Measurements from ENCODE around the gene ADRA2C. TPM values are rescaled to one million over a fixed set of nuclear protein-coding genes. Genes with fewer than 3 reads are reported as not detected.

Gene ADRA2C
- total RNA-seq, 5 donors from 2014 or later (not counting 1 experiment from before 2014, with no cell fraction given), result 0.16 to 0.18 TPM; not detected in 3

GRCh38 chr4:3797831-3798790 is 31.9 kb downstream of the ADRA2C start:
- Mint-ChIP-seq H3K4me1 (no peaks in the 10 kb centered on the region), H3K36me3 (no peaks in the 10 kb centered on the region), H3K27ac (no peak overlapping the region), H3K4me3 (no peak overlapping the region), H3K27me3 (peaks cover 0 to 15% of the 10 kb centered on the region in 2 donors), H3K9me3 (peaks cover 15 to 30% (median 15%) of the 10 kb centered on the region in 3 donors)
- H3K4me3 ChIP-seq (ENCODE audit: control insufficient read depth in 1 of 2, extremely low read depth in 1 of 2, low read length in 1 of 2), result no peak overlapping the region
- no peaks in the 10 kb centered on the region for H3K4me1 ChIP-seq (ENCODE audit: control insufficient read depth in 1 of 2, extremely low read depth in 1 of 2, insufficient read depth in 2 of 2, low read length in 2 of 2)
- ChIA-PET POLR2A (no interaction called here), CTCF (no interaction called here)
- DNase-seq (no peak), ATAC-seq (replicated peaks in 1 of 4) (no peak)
- no peaks in the 10 kb centered on the region for H3K9me3 ChIP-seq
- WGBS (ENCODE audit: insufficient coverage), result 85% methylated on average over 26 of the region's 28 CpGs
- H3K36me3 ChIP-seq (ENCODE audit: control insufficient read depth in 2 of 2, extremely low read depth in 1 of 2, insufficient read depth in 1 of 2, low read length in 1 of 2), result no peaks in the 10 kb centered on the region
- H3K27me3 ChIP-seq (replicated peaks in 1 of 2; ENCODE audit: control insufficient read depth in 2 of 2, extremely low read depth in 1 of 2, insufficient read depth in 2 of 2, low read length in 1 of 2), result peaks cover 0 to 30% of the 10 kb centered on the region in 2 experiments
- H3K27ac ChIP-seq (ENCODE audit: low read length), result no peak overlapping the region

DNA sequence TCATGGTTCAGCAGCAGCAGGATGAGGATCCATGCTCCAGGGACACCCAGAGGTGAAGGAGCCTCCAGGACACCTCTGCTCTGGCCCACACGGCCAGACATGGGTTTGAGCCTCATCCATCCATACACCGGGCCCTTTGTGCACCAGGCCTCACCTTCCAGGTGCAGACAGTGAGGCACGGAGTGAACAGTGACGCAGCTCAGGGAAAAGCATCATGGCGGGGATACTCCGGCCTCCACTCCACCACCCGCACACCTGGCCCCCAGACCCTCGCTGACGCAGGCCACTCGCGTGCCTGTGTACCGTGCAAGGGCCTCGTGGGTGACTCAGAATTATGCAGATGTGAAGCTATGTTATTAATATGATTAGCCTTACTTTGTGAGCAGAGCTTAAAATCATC is 33.3 kb downstream of the ADRA2C start:
- Histone ChIP-seq H3K27ac (ENCODE audit: low read length) (no peak overlapping the region), H3K9me3 (no peaks in the 10 kb centered on the region), H3K4me3 (ENCODE audit: control insufficient read depth in 1 of 2, extremely low read depth in 1 of 2, low read length in 1 of 2) (no peak overlapping the region), H3K36me3 (ENCODE audit: control insufficient read depth in 2 of 2, extremely low read depth in 1 of 2, insufficient read depth in 1 of 2, low read length in 1 of 2) (no peaks in the 10 kb centered on the region), H3K4me1 (ENCODE audit: control insufficient read depth in 1 of 2, extremely low read depth in 1 of 2, insufficient read depth in 2 of 2, low read length in 2 of 2) (no peaks in the 10 kb centered on the region), H3K27me3 (replicated peaks in 1 of 2; ENCODE audit: control insufficient read depth in 2 of 2, extremely low read depth in 1 of 2, insufficient read depth in 2 of 2, low read length in 1 of 2) (peaks cover 0 to 31% of the 10 kb centered on the region in 2 experiments)
- ATAC-seq (replicated peaks in 1 of 4) (no peak), DNase-seq (no peak)
- CTCF ChIA-PET, result no interaction called here
- Mint-ChIP-seq H3K27me3 (peaks cover 3 to 14% of the 10 kb centered on the region in 2 donors), H3K36me3 (no peaks in the 10 kb centered on the region), H3K4me1 (no peaks in the 10 kb centered on the region), H3K27ac (no peak overlapping the region), H3K4me3 (no peak overlapping the region), H3K9me3 (peaks cover 10 to 24% (median 11%) of the 10 kb centered on the region in 3 donors)
- WGBS (ENCODE audit: insufficient coverage), result 75% methylated on average over 6 of the region's 13 CpGs
- POLR2A ChIA-PET, result no interaction called here

DNA sequence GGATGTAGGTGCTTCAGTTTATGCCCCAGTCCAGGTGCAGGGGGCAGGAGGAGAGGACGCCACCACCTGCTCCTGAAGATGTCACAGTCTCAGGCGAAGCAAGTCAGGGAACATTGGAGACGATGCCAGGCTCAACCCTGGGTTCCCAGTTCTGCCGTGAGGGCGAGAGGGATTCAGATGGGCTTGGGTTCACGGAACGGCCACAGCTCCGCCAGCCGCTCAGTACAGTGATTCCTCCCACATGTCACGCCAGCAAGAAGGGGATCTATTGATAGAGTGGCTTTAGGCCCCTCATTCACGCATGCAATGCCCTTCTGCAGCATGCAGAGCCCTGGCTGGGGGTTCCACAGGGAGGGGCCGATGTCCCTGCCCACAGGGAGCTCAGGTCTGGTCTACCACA is 34.2 kb downstream of the ADRA2C start:
- DNase-seq, result no peak
- peaks cover 2 to 16% (median 4%) of the 10 kb centered on the region in 3 donors for H3K9me3 Mint-ChIP-seq
- WGBS (ENCODE audit: insufficient coverage), result 69% methylated on average over 11 of the region's 12 CpGs
- CTCF ChIA-PET, result no interaction called here
- H3K9me3 ChIP-seq, result no peaks in the 10 kb centered on the region
- H3K36me3 Mint-ChIP-seq, result no peaks in the 10 kb centered on the region
- peaks cover 3 to 14% of the 10 kb centered on the region in 2 donors for H3K27me3 Mint-ChIP-seq
- no peaks in the 10 kb centered on the region for H3K4me1 ChIP-seq (ENCODE audit: control insufficient read depth in 1 of 2, extremely low read depth in 1 of 2, insufficient read depth in 2 of 2, low read length in 2 of 2)
- POLR2A ChIA-PET, result no interaction called here
- no peak for ATAC-seq (replicated peaks in 1 of 4)
- no peaks in the 10 kb centered on the region for H3K36me3 ChIP-seq (ENCODE audit: control insufficient read depth in 2 of 2, extremely low read depth in 1 of 2, insufficient read depth in 1 of 2, low read length in 1 of 2)
- H3K27ac ChIP-seq (ENCODE audit: low read length), result no peak overlapping the region
- H3K4me3 Mint-ChIP-seq, result no peak overlapping the region
- H3K27me3 ChIP-seq (replicated peaks in 1 of 2; ENCODE audit: control insufficient read depth in 2 of 2, extremely low read depth in 1 of 2, insufficient read depth in 2 of 2, low read length in 1 of 2), result peaks cover 0 to 31% of the 10 kb centered on the region in 2 experiments
- H3K27ac Mint-ChIP-seq, result no peak overlapping the region
- H3K4me1 Mint-ChIP-seq, result no peaks in the 10 kb centered on the region
- no peak overlapping the region for H3K4me3 ChIP-seq (ENCODE audit: control insufficient read depth in 1 of 2, extremely low read depth in 1 of 2, low read length in 1 of 2)

- Mint-ChIP-seq H3K27ac (no peak overlapping the region), H3K36me3 (no peaks in the 10 kb centered on the region), H3K4me3 (no peak overlapping the region), H3K27me3 (peaks cover 6 to 14% of the 10 kb centered on the region in 2 donors), H3K4me1 (no peaks in the 10 kb centered on the region), H3K9me3 (peaks cover 0 to 7% (median 0%) of the 10 kb centered on the region in 3 donors)
- Histone ChIP-seq H3K4me1 (ENCODE audit: control insufficient read depth in 1 of 2, extremely low read depth in 1 of 2, insufficient read depth in 2 of 2, low read length in 2 of 2) (no peaks in the 10 kb centered on the region), H3K27ac (ENCODE audit: low read length) (no peak overlapping the region), H3K27me3 (replicated peaks in 1 of 2; ENCODE audit: control insufficient read depth in 2 of 2, extremely low read depth in 1 of 2, insufficient read depth in 2 of 2, low read length in 1 of 2) (peaks cover 0 to 35% of the 10 kb centered on the region in 2 experiments), H3K4me3 (ENCODE audit: control insufficient read depth in 1 of 2, extremely low read depth in 1 of 2, low read length in 1 of 2) (no peak overlapping the region), H3K36me3 (ENCODE audit: control insufficient read depth in 2 of 2, extremely low read depth in 1 of 2, insufficient read depth in 1 of 2, low read length in 1 of 2) (no peaks in the 10 kb centered on the region), H3K9me3 (no peaks in the 10 kb centered on the region)
- ATAC-seq (replicated peaks in 1 of 4), result no peak
- WGBS (ENCODE audit: insufficient coverage), result 82% methylated on average over 6 of the region's 8 CpGs
- DNase-seq, result no peak
- ChIA-PET POLR2A (no interaction called here), CTCF (no interaction called here)
Measured at GRCh38 chr4:3801521-3801920, 35.3 kb downstream of the ADRA2C start.

DNA sequence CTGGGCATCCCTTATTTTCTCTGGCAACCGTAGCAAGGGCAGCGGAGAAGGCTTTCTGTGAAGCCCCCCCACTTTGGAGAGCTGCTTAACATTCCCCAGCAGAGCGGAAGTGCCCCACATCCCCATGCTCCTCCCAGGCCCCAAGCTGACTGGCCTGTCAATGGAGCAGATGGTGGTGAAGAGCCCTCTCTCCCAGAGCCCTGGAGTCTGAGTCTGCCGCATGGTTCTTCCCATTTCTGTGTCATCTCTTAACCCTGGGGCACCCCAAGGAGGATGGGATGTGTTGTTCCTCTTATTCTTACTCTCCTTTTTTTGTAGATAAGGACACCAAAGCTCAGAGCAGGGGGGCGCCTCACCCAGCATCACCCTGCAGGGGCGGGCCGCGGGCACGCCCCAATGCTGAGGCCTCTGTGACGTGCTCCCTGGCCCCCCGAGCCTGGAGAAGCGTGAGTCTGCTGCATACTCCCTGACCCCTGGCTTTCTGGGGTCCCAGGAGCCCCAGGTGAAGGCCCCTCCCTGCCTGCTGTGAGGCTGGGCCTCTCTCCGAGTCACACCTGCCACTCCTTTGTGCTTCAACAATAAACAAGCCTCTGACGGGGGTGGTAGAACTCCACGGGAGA is 35.9 kb downstream of the ADRA2C start:
- H3K9me3 ChIP-seq, result no peaks in the 10 kb centered on the region
- ChIA-PET CTCF (no interaction called here), POLR2A (no interaction called here)
- H3K27ac ChIP-seq (ENCODE audit: low read length), result no peak overlapping the region
- H3K36me3 ChIP-seq (ENCODE audit: control insufficient read depth in 2 of 2, extremely low read depth in 1 of 2, insufficient read depth in 1 of 2, low read length in 1 of 2), result no peaks in the 10 kb centered on the region
- WGBS (ENCODE audit: insufficient coverage), result 88% methylated on average over 10 of the region's 15 CpGs
- H3K27me3 Mint-ChIP-seq, result peaks cover 9 to 14% of the 10 kb centered on the region in 2 donors
- peaks cover 0 to 2% (median 0%) of the 10 kb centered on the region in 3 donors for H3K9me3 Mint-ChIP-seq
- H3K27me3 ChIP-seq (replicated peaks in 1 of 2; ENCODE audit: control insufficient read depth in 2 of 2, extremely low read depth in 1 of 2, insufficient read depth in 2 of 2, low read length in 1 of 2), result peaks cover 0 to 32% of the 10 kb centered on the region in 2 experiments
- H3K36me3 Mint-ChIP-seq, result no peaks in the 10 kb centered on the region
- no peak overlapping the region for H3K4me3 Mint-ChIP-seq
- H3K4me1 ChIP-seq (ENCODE audit: control insufficient read depth in 1 of 2, extremely low read depth in 1 of 2, insufficient read depth in 2 of 2, low read length in 2 of 2), result no peaks in the 10 kb centered on the region
- no peak for DNase-seq
- no peaks in the 10 kb centered on the region for H3K4me1 Mint-ChIP-seq
- no peak overlapping the region for H3K4me3 ChIP-seq (ENCODE audit: control insufficient read depth in 1 of 2, extremely low read depth in 1 of 2, low read length in 1 of 2)
- no peak for ATAC-seq (replicated peaks in 1 of 4)
- no peak overlapping the region for H3K27ac Mint-ChIP-seq

- Mint-ChIP-seq H3K36me3 (no peaks in the 10 kb centered on the region), H3K4me3 (no peak overlapping the region), H3K4me1 (no peaks in the 10 kb centered on the region), H3K9me3 (no peaks in the 10 kb centered on the region), H3K27me3 (peaks cover 10 to 16% of the 10 kb centered on the region in 2 donors), H3K27ac (no peak overlapping the region)
- H3K27me3 ChIP-seq (replicated peaks in 1 of 2; ENCODE audit: control insufficient read depth in 2 of 2, extremely low read depth in 1 of 2, insufficient read depth in 2 of 2, low read length in 1 of 2), result peaks cover 0 to 35% of the 10 kb centered on the region in 2 experiments
- no peaks in the 10 kb centered on the region for H3K36me3 ChIP-seq (ENCODE audit: control insufficient read depth in 2 of 2, extremely low read depth in 1 of 2, insufficient read depth in 1 of 2, low read length in 1 of 2)
- ChIA-PET POLR2A (no interaction called here), CTCF (no interaction called here)
- ATAC-seq (replicated peaks in 1 of 4), result no peak
- 32% methylated on average over 10 of the region's 13 CpGs for WGBS (ENCODE audit: insufficient coverage)
- no peak overlapping the region for H3K4me3 ChIP-seq (ENCODE audit: control insufficient read depth in 1 of 2, extremely low read depth in 1 of 2, low read length in 1 of 2)
- no peaks in the 10 kb centered on the region for H3K9me3 ChIP-seq
- no peak for DNase-seq
- H3K4me1 ChIP-seq (ENCODE audit: control insufficient read depth in 1 of 2, extremely low read depth in 1 of 2, insufficient read depth in 2 of 2, low read length in 2 of 2), result no peaks in the 10 kb centered on the region
- H3K27ac ChIP-seq (ENCODE audit: low read length), result no peak overlapping the region
Measured at GRCh38 chr4:3802571-3803474, 36.6 kb downstream of the ADRA2C start.

Measured in T-cell (primary cell).